GM12892 (cell line): ENCODE results near the gene MARCKS.

Experiments
- POLR2A ChIP-seq: IDR thresholded peaks from 2 replicates; pipeline ENCODE4 v1.6.1; 2011; ENCODE audit warnings: low read depth, low read length, control low read depth
- POLR2AphosphoS5 ChIP-seq: IDR thresholded peaks from 2 replicates; pipeline ENCODE4 v1.6.1; 2011; ENCODE audit warnings: low read depth, low read length, control low read depth

DNA sequence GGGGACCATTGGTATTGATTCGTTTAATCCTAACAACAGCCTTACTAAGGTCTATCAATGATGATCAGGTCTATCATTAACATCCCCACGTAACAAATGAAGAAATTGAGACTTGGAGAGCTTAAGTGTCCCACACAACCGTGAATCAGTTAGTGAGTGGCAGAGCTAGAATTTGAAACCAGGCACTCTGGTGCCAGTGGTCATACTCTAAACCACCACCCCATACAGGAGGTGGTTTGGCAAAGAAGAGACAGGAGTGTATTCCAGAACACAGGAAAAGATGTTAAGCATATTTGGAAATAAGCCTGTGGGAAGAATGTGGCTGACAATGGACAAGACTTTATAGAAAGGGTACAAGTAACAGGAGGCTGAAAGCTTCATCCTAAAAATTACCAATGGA, 35.7 kb upstream of the MARCKS start:
- TF ChIP-seq POLR2A (no peak), POLR2AphosphoS5 (no peak)
